GM21423 (cell line): ENCODE results near the gene OBSCN.
"Not testable (repeated sequence)": the region's sequence is repeated elsewhere in the genome, so short reads cannot be mapped to it uniquely, and the experiment has no call there.

Experiments
- ATAC-seq: cut with Tn5 transposase; IDR thresholded peaks from one replicate; pipeline ENCODE4 v1.9.1; 2021; ENCODE audit warnings: mild to moderate bottlenecking, moderate library complexity; ENCODE audit not compliant: unreplicated experiment

The OBSCN gene

DNA sequence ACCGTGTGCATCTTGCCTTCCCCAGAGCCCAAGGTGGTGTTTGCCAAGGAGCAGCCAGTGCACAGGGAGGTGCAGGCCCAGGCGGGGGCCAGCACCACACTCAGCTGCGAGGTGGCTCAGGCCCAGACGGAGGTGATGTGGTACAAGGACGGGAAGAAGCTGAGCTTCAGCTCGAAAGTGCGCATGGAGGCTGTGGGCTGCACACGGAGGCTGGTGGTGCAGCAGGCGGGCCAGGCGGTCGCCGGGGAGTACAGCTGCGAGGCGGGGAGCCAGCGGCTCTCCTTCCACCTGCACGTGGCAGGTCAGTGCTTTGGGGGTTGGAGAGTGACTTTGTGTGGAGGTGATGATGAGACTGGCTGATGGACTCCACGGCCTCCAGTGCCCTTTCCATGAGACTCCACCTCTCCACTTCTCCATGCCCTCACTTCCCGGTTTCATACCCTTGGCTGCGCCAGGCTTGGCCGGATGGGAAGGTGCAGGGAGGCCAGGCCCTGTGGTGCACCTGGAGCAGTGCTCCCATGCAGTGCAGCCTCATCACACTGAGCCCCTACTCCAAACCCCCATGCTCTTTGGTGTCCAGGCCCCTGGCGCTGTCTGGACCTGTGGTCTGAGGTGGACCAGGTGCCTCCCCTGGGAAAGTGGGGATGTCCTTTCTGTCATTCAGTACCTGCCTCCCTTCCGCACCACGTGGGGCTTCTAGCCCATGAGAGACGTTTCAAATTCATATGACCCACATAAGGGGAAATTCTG is 49.0 kb downstream of the OBSCN start:
- ATAC-seq, result no peak

DNA sequence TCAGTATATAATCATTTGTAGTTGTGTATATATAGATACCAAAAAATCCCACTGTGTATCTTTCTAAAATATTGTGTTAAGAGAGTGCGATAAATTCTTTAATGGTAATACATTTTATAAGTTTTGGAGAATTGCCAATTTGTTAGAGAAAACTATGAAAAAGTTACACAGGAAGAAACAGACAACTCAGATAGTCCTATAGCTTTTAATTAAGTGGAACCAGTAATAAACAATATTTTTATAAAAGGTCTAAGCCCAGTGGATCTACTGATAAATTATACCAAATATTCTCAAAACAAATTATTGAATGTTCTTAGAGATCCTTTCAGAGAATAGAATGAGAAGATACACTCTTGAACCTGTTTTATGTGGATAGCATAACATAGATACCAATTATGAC is 50.6 kb downstream of the OBSCN start:
- no peak for ATAC-seq

DNA sequence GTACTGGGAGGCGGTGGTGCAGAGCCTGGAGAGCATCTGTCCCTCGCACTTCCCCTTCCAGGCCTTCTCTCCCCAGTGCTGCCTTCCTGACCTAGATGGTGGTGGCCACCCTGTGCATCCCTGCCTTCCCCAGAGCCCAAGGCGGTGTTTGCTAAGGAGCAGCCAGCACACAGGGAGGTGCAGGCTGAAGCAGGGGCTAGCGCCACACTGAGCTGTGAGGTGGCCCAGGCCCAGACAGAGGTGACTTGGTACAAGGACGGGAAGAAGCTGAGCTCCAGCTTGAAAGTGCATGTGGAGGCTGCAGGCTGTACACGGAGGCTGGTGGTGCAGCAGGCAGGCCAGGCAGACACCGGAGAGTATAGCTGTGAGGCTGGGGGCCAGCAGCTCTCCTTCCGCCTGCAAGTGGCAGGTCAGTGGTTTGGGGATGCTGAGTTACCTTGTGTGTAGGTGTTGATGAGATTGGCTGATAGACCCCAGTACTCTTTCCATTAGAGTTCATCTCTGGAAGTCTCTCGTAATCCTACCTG is 51.6 kb downstream of the OBSCN start:
- ATAC-seq, result no peak

DNA sequence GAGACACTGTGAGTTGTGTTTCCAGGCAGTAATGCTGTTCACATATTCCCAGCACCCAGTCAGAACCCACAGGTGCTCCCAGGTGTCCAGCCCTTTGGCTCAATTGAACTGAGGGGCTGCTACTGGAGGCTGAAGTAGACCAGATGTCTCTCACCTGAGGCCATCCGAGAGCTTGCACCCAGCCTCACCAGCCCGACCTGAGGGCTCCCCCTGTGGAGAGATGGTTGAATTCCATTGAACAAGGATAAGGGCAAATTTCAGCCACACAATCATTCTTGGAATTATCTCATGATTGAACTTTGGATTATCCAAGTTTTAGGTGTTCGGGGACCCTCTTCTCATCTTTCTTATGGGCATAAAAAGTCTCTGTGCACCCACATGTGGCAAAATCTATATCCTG is 52.1 kb downstream of the OBSCN start:
- ATAC-seq, result no peak

DNA sequence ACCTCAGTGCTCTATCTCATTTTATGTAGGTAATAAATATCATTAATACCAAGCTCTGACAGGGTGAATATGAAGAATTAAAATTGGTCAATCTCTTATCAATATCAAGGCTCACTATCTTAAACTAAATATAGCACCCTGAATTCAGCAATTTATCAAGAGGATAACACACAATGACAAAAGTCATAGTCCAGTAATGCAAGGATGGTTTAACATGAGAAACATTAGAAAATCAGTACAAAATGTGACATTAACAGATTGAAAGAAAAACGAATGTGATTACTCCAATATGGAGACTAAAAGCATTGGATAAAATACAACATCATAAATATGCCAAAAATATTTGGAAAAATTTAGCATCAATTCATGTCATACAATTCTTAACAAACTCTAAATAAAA is 53.9 kb downstream of the OBSCN start:
- no peak for ATAC-seq

DNA sequence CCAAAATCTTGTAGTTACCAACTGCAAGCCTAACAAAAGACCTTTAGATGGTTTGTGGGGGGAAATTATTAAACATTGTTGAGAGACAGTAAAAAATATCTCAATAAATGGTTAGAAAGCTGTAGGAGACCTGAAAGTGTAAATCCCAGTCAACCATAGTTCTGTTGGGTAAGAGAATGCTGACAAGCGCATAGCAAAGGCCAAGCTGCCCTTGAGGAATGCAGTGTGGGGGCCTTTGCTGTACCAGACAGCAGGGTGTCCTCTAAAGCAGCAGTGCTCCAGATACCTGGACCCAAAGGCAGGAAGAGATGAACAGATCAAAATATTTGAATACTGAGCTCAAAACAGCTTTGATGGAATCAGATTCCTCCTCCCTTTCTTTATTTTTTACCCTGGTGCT is 54.6 kb downstream of the OBSCN start:
- no peak for ATAC-seq

DNA sequence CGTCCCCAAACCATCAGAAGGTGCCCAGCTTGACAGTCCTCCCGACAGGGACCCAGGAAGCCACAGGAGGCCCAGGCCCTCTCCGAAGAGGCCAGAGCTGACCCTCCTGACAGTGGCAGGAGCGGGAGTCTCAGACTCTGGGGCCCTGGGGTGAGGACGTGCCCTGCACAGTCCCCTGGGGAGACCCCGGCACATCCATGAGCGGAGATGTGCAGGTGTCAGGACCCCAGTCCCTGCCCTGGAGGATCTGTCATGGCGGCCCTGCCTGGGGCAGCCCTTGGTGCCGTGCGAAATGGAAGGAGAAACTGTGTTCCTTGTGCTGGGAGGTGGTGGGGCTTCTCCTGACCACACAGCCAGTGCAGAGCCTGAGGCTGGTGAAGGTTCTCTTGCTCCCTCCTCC is 55.8 kb downstream of the OBSCN start:
- no peak for ATAC-seq

DNA sequence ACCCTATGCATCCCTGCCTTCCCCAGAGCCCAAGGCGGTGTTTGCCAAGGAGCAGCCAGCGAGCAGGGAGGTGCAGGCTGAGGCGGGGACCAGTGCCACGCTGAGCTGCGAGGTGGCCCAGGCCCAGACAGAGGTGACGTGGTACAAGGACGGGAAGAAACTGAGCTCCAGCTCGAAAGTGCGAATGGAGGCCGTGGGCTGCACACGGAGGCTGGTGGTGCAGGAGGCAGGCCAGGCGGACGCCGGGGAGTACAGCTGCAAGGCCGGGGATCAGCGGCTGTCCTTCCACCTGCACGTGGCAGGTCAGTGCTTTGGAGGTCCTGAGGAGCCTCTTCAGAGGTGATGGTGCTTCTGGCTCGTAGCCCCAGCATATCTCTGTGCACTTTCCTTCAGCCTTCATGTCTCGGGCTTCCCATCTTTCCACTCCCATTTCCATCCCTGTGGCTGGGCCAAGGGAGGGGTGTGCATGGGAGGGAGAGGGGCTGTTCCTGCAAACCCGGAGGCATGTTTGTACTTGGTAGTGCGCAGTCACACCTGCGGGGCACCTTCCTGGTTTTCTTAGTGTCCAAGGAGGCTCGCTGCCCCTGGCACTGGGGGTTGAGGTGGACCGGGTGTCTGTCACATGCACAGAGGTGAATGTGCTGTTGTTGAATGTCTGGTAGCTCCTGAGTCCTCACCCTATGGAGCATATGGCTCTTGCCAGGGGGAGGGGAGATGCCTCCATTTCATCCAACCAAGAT is 56.4 kb downstream of the OBSCN start:
- no peak for ATAC-seq

DNA sequence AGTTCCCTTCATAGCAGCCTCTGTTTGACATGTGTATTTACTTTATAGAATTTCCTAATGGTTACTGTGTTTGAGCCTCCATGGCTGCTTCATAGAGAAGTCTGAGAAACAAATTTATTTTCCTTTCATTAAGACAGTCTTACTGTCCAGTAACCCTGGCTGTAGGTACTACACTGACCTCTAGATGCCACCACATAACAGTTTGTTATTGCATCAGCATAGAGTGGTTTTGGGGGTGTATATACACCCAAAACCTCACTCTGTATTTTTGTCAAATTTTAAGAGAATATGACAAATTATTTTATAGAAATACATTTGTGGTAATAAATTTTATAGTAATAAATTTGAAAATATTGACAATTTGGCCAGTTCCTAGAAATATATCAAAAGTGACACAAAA is 57.3 kb downstream of the OBSCN start:
- ATAC-seq, result no peak

DNA sequence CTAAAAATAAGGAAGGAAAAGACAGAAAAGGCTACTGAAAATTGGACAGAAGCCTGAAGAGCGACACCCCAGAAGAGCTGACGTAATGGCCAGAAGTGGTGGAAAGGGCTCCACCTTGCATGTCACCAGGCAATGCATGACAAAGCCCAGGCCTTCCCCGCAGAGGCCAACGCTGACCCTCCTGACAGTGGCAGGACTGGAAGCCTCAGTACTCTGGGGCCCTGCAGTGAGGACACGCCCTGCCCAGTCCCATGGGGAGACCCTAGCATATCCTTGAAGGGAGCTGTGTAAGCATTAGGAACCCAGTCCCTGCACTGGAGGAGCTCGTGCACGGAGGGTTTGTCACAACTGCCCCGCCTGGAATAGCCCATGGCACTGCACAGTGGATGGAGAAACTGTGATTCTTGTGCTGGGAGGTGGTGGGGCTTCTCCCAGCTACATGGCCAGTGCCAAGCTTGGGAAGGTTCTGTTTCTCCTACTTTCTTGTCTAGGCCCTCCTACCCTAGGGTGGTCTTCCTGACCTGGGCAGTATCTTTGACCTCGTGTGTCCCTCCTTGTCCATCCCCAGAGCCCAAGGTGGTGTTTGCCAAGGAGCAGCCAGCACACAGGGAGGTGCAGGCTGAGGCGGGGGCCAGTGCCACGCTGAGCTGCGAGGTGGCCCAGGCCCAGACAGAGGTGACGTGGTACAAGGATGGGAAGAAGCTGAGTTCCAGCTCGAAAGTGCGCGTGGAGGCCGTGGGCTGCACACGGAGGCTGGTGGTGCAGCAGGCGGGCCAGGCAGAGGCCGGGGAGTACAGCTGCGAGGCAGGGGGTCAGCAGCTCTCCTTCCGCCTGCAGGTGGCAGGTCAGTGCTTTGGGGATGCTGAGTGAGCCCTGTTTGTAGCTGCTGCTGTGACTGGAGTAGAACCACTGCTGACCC is 60.4 kb downstream of the OBSCN start:
- ATAC-seq, result no peak

DNA sequence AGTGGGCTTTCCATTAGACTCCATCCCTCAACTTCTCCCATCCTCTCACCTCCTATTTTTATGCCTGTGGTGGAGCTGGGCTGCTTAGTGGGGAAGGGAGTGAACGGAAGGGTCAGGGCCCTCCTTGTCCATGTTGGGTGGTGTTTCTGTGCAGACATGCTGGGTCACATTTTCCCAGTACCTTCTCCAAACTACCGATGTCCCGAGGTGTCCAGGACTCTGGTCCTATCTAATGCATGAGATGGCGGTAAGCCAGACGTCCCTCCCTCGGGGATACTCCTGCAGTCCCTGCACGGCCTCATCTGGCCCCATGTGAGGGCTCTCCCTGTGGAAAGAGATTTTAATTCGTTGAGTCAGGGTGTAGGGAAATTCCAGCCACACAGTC is 61.0 kb downstream of the OBSCN start:
- no peak for ATAC-seq

DNA sequence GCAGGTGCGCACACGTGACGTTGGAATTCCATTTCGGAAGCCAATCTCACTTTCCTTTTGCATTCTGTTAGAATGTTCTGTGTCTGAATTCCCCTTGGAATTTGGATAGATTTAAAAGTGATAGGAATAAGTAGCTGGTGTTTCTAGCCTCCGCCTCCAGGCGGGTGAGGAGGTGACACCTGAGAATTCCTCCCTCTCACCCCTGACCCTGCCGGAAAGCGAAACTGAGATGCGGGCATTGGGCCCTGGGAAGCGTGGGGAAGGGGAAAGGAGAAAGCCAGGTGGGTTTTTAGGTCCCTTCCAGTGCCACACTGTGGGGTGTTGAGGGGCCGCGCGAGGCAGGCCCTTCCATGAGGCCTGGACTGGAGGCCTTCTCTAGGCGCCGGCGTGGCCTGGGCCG is 61.6 kb downstream of the OBSCN start:
- not testable (repeated sequence) for ATAC-seq

DNA sequence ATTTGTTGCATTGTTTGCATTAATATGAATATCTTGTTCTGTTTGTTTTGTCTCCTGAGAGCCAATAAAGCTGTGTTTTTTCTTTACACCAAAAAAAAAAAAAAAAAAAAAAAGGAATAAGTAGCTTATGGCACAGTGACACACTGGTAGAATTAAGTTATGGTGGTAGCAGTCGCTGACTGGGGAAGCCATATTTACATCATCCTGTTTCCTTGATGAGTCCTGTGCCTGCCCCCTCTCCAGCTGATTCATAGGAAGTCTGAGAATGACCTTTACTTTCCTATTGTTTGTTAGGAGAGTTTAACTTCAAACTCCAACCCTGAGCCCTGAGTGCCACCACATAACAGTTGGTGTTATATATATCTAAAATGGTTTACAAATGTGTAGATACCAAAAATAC is 62.2 kb downstream of the OBSCN start:
- ATAC-seq, result no peak

DNA sequence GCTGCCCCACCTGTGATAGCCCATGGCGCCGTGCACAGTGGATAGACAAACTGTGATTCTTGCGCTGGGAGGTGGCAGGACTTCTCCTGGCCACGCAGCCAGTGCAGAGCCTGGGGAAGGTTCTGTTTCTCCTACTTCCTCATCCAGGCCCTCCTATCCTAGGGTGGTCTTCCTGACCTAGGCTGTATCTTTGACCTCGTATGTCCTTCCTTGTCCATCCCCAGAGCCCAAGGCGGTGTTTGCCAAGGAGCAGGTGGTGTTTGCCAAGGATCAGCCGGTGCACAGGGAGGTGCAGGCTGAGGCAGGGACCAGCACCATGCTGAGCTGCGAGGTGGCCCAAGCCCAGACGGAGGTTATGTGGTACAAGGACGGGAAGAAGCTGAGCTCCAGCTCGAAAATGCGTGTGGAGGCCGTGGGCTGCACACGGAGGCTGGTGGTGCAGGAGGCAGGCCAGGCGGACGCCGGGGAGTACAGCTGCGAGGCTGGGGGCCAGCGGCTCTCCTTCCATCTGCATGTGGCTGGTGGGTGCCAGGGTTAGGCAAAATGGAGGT is 63.9 kb downstream of the OBSCN start:
- ATAC-seq, result no peak

DNA sequence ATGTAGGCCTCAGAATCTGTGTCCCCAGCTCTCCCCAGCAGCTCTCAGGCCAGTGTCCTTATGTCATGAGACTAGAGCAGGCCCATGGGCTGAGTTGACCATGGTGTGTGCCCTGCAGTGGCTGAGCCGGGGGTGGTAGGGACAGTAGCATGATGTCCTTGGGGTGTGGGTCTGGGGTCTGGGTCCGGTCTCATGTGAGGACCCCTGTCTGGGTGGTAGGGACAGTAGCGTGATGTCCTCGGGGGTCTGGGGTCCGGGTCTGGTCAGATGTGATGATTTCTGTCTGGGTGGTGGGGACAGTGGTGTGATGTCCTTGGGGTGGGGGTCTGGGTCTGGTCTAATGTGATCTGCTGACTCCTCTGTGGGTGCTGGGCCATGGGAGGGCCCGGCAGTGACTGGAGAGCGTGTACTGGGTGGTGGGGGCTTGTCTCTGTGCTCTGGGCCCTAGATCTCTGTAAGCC is 64.5 kb downstream of the OBSCN start:
- ATAC-seq, result no peak

DNA sequence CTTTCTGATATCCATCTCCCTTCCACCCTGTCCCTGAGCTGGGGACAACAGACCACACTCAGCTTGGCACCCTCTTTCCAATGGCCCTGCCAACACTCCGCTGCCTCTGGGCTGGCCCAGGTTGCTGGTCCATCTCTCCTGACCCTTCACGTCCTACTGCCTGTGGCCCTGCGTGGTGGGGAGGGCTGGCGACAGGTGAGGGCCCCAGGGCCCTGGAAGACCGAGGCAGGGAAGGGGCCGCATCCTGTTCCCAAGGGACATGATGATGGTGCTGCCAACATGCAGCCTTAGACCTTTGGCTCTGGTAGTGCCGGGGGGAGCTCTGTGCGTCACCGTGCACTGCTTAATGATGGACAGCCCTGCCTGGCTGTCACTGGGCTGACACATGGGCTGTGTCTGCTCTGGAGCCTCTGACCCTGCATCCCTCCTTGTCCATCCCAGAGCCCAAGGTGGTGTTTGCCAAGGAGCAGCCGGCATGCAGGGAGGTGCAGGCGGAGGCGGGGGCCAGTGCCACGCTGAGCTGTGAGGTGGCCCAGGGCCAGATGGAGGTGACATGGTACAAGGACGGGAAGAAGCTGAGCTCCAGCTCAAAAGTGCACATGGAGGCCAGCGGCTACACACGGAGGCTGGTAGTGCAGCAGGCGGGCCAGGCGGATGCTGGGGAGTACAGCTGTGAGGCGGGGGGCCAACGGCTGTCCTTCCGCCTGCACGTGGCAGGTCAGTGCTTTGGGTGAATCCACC is 65.2 kb downstream of the OBSCN start:
- ATAC-seq, result no peak

DNA sequence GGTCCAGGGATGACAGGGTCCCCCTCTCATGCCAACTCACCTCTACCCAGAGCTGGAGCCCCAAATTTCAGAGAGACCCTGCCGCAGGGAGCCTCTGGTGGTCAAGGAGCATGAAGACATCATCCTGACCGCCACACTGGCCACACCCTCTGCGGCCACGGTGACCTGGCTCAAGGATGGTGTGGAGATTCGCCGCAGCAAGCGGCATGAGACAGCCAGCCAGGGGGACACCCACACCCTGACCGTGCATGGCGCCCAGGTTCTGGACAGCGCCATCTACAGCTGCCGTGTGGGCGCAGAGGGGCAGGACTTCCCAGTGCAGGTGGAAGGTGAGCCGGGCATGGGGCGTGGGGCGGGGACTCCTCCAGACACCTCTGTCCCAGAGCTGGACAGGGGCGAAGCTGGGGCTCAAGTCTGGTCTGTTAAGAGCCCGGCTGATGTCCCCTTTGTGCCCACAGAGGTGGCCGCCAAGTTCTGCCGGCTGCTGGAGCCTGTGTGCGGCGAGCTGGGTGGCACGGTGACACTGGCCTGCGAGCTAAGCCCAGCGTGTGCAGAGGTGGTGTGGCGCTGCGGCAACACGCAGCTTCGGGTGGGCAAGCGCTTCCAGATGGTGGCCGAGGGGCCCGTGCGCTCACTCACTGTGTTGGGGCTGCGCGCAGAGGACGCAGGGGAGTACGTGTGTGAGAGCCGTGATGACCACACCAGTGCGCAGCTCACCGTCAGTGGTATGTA is 66.0 kb downstream of the OBSCN start:
- no peak for ATAC-seq

DNA sequence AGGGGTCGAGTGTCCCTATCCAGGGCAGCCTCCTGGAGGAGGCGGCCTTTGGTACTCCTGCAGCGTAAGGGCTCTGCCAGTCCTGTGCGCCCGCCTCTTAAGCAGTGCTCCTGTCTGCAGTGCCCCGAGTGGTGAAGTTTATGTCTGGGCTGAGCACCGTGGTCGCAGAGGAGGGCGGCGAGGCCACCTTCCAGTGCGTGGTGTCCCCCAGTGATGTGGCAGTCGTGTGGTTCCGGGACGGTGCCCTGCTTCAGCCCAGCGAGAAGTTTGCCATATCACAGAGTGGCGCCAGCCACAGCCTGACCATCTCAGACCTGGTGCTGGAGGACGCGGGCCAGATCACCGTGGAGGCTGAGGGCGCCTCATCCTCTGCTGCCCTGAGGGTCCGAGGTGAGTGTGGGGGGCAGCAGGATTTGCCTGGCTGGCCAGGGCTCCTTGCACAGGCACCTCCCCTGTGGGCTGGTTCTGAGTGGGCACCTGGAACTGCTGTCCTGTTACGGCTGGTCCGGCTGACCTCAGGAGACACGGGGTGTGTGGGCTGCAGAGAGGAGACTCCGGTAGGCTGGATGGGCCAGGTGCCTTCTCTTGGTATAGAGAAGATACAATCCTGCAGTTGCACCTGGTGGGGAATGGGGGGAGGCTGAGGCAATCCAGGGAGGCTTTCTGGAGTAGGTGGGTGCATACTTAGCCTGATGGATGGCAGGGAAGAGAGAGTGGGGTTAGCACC is 66.8 kb downstream of the OBSCN start:
- ATAC-seq, result no peak

DNA sequence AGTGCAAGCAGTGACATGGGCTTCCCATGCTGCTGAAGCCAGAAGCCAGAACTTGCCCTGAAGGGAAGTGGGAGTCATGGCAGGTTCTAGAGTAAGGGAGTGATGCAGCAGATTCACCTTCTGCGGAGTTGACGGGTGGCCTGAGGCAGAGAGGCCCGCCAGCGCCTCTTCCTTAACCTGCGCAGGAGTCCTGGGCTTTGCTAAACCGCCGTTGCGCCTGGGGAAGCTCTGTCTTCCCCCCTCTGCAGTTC is 67.3 kb downstream of the OBSCN start:
- no peak for ATAC-seq
